Measurements from ENCODE around the gene NMBR.

- no peak for TF ChIP-seq POLR2A (IDR thresholded peaks at IDR 0.05)
- TF ChIP-seq POLR2AphosphoS5 (IDR thresholded peaks at IDR 0.05) = no peak
Measured at GRCh38 chr6:142138876-142139275, 8.0 kb downstream of the NMBR start.
